ENCODE measurements around the gene KRTAP5-10.
"Not testable (repeated sequence)": the region's sequence is repeated elsewhere in the genome, so short reads cannot be mapped to it uniquely, and the experiment has no call there.

The KRTAP5-10 gene

DNA sequence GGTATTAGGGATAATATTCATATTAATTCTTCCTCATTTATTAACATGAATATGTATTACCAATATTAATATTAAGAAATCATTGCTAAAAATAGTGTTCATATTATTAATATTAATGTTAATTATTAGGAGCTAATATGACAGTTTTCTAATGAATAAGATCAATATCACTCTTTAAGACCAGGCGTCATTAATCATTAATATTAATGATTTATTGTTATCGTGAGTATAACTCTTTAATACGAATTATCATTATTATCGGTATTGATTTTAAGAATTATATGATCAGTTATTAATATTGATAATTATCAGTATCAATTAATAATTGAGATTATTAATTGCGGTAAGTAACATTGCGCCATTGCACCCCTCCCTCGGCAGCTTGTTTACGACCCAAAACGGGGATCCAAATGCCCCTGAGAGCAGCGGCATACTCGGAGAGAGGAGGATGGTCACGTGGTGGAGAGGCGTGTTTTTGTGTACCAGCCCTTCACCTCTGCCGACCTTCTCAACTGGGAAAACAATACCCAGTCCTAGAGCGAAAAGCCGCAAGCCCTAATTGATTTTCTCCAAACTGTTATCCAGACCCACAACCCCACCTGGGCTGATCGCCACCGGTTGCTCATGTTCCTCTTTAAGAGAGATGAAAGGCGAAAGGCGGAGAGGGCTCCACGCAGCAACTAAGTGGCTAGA is 46.0 kb downstream of the KRTAP5-10 start:
- DNase-seq (ENCODE audit: low spot score) = not testable (repeated sequence)

DNA sequence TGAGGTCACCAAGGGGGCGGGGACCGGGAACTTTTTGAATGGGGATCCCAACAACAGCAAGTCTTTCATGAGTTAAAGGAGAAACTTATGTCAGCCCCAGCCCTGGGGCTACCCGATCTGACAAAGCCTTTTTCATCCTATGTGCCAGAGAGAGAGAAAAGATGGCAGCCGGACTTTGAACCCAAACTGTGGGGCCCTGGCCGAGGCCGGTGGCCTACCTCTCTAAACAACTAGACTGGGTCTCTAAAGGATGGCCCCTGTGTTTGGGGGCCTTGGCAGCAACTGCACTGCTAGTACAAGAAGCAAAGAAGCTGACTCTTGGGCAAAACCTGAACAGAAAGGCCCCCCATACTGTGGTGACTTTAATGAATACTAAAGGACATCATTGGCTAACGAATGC is 48.6 kb downstream of the KRTAP5-10 start:
- DNase-seq (ENCODE audit: low spot score) = not testable (repeated sequence)

DNA sequence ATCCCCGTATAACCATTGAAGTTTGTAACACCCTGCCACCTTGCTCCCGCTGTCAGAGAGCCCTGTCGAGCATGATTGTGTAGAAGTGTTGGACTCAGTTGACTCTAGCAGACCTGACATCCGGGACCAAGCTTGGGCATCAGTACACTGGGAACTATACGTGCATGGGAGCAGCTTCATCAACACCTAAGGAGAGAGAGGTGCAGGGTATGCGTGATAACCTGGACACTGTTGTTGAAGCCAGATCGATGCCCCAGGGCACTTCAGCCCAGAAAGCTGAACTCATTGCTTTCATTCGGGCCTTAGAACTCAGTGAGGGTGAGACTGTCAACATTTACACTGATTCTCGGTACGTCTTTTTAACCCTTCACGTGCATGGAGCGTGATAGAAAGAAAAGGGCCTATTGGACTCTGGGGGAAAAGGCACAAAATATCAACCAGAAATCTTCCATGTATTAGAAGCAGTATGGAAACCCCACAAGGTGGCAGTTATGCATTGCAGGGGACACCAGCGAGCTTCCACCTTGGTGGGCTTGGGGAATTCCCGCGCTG is 49.1 kb downstream of the KRTAP5-10 start:
- DNase-seq (ENCODE audit: low spot score) = not testable (repeated sequence)

DNA sequence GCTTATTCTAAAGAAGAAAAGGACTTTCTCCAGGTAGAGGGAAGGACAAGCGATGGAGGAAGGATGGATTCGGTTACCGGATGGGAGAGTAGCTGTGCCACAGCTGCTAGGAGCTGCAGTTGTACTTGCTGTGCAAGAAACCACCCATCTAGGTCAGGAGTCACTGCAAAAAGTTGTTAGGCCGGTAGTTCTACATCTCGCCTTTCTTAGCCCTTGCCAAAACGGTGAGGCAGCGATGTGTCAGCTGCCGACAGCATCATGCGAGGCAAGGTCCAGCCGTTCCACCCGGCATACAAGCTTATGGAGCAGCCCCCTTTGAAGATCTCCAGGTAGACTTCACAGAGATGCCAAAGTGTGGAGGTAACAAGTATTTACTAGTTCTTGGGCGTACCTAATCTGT is 49.6 kb downstream of the KRTAP5-10 start:
- not testable (repeated sequence) for DNase-seq (ENCODE audit: low spot score)

Data from CD4-positive, alpha-beta T cell treated with Interleukin-2 at 100 ng/mL for 4 hours (primary cell).